ENCODE data around the gene RNF180. TPM values are rescaled to one million over a fixed set of nuclear protein-coding genes. Genes with fewer than 3 reads are reported as not detected.

RNF180 gene
- total RNA-seq, 2 experiments from 2014 or later, result not detected

- CTCF ChIA-PET, result no interaction called here
- DNase-seq, result no peak
- intact Hi-C loops (cut with DNase I, micrococcal nuclease), result no loop called here
These were observed 47.4 kb downstream of the RNF180 start for GRCh38 chr5:64213011-64213410.

GRCh38 chr5:64213531-64213930, 47.9 kb downstream of the RNF180 start:
- Histone ChIP-seq H3K4me3 (ENCODE audit: low read length) (no peak overlapping the region), H3K27me3 (ENCODE audit: control insufficient read depth in 1 of 2, insufficient read depth in 2 of 2, low read length in 2 of 2) (no peaks in the 10 kb centered on the region), H3K27ac (ENCODE audit: low read depth in 1 of 2, low read length in 2 of 2) (no peak overlapping the region), H3K9me3 (ENCODE audit: control insufficient read depth in 1 of 2, insufficient read depth in 1 of 2, low read length in 2 of 2) (no peaks in the 10 kb centered on the region), H3K36me3 (ENCODE audit: insufficient read depth, low read length) (no peaks in the 10 kb centered on the region), H3K4me1 (ENCODE audit: insufficient read depth, low read length) (no peaks in the 10 kb centered on the region)
- no peak overlapping the region for H3K27ac Mint-ChIP-seq
- no peaks in the 10 kb centered on the region for H3K27me3 Mint-ChIP-seq
- intact Hi-C loops (cut with DNase I, micrococcal nuclease), result no loop called here
- H3K36me3 Mint-ChIP-seq (ENCODE audit: low read depth), result no peaks in the 10 kb centered on the region
- DNase-seq (no peak), ATAC-seq (ENCODE audit: poor library complexity) (no peak)
- no peak overlapping the region for H3K4me3 Mint-ChIP-seq
- TF ChIP-seq, protein P1, sequence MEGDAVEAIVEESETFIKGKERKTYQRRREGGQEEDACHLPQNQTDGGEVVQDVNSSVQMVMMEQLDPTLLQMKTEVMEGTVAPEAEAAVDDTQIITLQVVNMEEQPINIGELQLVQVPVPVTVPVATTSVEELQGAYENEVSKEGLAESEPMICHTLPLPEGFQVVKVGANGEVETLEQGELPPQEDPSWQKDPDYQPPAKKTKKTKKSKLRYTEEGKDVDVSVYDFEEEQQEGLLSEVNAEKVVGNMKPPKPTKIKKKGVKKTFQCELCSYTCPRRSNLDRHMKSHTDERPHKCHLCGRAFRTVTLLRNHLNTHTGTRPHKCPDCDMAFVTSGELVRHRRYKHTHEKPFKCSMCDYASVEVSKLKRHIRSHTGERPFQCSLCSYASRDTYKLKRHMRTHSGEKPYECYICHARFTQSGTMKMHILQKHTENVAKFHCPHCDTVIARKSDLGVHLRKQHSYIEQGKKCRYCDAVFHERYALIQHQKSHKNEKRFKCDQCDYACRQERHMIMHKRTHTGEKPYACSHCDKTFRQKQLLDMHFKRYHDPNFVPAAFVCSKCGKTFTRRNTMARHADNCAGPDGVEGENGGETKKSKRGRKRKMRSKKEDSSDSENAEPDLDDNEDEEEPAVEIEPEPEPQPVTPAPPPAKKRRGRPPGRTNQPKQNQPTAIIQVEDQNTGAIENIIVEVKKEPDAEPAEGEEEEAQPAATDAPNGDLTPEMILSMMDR (IDR thresholded peaks at IDR 0.05), result no peak
- CTCF ChIA-PET, result no interaction called here
- H3K9me3 Mint-ChIP-seq, result no peaks in the 10 kb centered on the region
- POLR2A ChIA-PET, result no interaction called here
- no peaks in the 10 kb centered on the region for H3K4me1 Mint-ChIP-seq (ENCODE audit: low read depth)

More at GRCh38 chr5:64213011-64213410, 47.4 kb downstream of the RNF180 start:
- Mint-ChIP-seq H3K36me3 (ENCODE audit: low read depth) (no peaks in the 10 kb centered on the region), H3K9me3 (no peaks in the 10 kb centered on the region), H3K27ac (no peak overlapping the region), H3K27me3 (no peaks in the 10 kb centered on the region), H3K4me1 (ENCODE audit: low read depth) (no peaks in the 10 kb centered on the region), H3K4me3 (no peak overlapping the region)
- H3K27ac ChIP-seq (ENCODE audit: low read depth in 1 of 2, low read length in 2 of 2), result no peak overlapping the region
- H3K27me3 ChIP-seq (ENCODE audit: control insufficient read depth in 1 of 2, insufficient read depth in 2 of 2, low read length in 2 of 2), result no peaks in the 10 kb centered on the region
- ATAC-seq (ENCODE audit: poor library complexity), result no peak
- H3K9me3 ChIP-seq (ENCODE audit: control insufficient read depth in 1 of 2, insufficient read depth in 1 of 2, low read length in 2 of 2), result no peaks in the 10 kb centered on the region
- POLR2A ChIA-PET, result no interaction called here
- H3K36me3 ChIP-seq (ENCODE audit: insufficient read depth, low read length), result no peaks in the 10 kb centered on the region
- TF ChIP-seq, protein P1 (IDR thresholded peaks at IDR 0.05), result no peak
- no peak overlapping the region for H3K4me3 ChIP-seq (ENCODE audit: low read length)
- H3K4me1 ChIP-seq (ENCODE audit: insufficient read depth, low read length), result no peaks in the 10 kb centered on the region

- ChIA-PET CTCF (no interaction called here), POLR2A (no interaction called here)
- no peak for ATAC-seq (ENCODE audit: poor library complexity)
- no peaks in the 10 kb centered on the region for H3K27me3 Mint-ChIP-seq
- H3K36me3 ChIP-seq (ENCODE audit: insufficient read depth, low read length), result no peaks in the 10 kb centered on the region
- no peaks in the 10 kb centered on the region for H3K9me3 ChIP-seq (ENCODE audit: control insufficient read depth in 1 of 2, insufficient read depth in 1 of 2, low read length in 2 of 2)
- H3K4me3 Mint-ChIP-seq, result no peak overlapping the region
- no peaks in the 10 kb centered on the region for H3K9me3 Mint-ChIP-seq
- no peaks in the 10 kb centered on the region for H3K36me3 Mint-ChIP-seq (ENCODE audit: low read depth)
- DNase-seq, result no peak
- intact Hi-C loops (cut with DNase I, micrococcal nuclease), result no loop called here
- no peak overlapping the region for H3K4me3 ChIP-seq (ENCODE audit: low read length)
- TF ChIP-seq, protein P1 (IDR thresholded peaks at IDR 0.05), result no peak
- H3K27me3 ChIP-seq (ENCODE audit: control insufficient read depth in 1 of 2, insufficient read depth in 2 of 2, low read length in 2 of 2), result no peaks in the 10 kb centered on the region
- no peaks in the 10 kb centered on the region for H3K4me1 Mint-ChIP-seq (ENCODE audit: low read depth)
- no peak overlapping the region for H3K27ac Mint-ChIP-seq
- H3K4me1 ChIP-seq (ENCODE audit: insufficient read depth, low read length), result no peaks in the 10 kb centered on the region
- no peak overlapping the region for H3K27ac ChIP-seq (ENCODE audit: low read depth in 1 of 2, low read length in 2 of 2)
These were observed 48.5 kb downstream of the RNF180 start for GRCh38 chr5:64214132-64214531.

All from CD4-positive, alpha-beta T cell (primary cell).